Left forelimb (tissue), 1 donor: Measurements from ENCODE around the gene PODXL.

Experiments used
- DNase-seq: peaks from one replicate; pipeline ENCODE4 v3.0.0-alpha.2; 2018; ENCODE audit warnings: low spot score

Gene PODXL

DNA sequence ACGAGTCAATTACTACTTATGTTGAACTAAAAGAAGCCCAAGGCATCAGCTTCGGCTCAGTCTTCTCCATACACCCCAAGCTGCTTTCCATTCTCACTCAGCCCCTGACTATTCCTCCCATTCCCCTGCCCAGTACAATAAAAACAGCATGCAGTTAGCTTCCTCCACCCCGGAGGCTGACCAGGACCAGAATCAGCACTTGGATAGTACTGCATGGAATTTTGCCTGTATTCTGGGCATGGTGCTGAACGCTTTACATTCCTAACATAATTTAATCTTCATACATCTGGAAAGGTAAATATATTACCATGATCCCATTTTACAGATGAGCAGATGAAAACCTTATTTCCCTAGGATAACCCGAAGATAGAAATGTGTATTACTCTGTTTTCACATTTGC is 7.5 kb upstream of the PODXL start:
- DNase-seq: no peak

DNA sequence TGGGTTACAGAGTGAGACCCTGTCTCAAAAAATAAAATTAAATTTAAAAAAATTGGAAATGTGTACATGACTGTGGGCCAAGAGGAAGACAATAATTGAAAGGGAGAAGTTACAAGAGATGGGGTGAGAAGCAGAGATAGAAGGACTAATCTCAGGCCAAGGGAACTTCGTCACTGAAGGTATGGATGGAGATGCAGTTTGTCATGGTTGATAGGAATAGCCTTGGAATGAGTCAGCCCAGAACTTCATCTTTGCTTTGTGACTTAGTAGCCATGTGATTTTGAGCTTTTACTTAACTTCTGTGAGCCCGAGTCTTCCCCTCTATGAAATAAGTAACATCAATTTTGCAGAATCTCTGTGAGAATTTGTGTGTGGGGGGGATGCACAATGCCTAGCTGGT is 6.5 kb upstream of the PODXL start:
- no peak for DNase-seq

DNA sequence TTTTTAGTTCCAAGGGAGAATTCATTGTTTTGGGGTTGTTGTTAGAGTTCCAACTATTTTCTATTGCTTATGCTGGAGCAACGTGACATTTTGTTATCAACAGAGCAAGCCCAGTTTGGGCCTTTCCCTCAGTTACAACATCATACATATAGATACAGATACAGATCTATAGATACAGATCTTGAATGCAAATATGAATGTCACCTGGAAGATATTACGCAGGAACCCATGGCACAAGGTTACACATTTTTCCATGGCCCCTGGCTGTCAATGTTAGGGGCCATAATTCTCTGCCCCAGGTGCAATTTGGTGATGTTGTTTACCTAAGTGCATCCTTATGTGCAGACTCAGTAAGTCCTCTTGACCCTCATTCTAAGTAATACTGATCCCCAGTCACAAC is 3.6 kb upstream of the PODXL start:
- no peak for DNase-seq

DNA sequence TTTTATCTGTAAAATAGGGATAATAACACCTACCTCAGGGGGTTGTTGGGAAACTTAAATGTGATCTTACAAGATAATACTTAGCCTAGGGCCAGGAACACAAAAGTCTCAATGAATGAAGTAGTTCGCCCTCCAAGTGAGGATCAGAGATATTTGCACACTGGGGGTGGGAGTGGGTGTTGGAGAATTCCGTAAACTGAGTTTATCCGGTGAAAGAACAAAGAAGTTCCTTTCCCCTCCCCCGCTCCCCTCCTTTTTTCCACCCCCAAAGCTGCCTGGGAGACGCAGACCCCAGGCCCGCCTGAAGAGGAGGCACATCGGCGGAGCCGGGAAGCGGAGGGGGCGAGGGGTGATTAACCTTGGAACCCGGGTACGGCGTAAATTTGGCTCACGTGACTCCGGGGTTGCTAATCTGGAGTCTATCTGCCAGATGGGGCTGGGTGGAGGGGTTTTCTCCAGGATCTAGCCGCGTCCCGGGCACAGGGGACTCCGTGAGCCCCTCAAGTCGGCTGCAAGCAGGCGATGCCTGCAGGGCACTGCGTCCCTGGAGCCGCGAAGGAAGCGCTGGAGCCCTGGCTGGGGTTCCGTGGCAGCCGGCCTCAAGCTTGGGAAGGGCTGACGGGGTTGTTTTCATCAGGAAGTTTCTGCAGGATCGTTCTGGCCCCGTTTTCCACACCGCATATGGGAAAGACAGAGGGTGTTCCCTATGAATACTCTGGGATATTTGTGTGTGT is 1.4 kb upstream of the PODXL start:
- DNase-seq: no peak

DNA sequence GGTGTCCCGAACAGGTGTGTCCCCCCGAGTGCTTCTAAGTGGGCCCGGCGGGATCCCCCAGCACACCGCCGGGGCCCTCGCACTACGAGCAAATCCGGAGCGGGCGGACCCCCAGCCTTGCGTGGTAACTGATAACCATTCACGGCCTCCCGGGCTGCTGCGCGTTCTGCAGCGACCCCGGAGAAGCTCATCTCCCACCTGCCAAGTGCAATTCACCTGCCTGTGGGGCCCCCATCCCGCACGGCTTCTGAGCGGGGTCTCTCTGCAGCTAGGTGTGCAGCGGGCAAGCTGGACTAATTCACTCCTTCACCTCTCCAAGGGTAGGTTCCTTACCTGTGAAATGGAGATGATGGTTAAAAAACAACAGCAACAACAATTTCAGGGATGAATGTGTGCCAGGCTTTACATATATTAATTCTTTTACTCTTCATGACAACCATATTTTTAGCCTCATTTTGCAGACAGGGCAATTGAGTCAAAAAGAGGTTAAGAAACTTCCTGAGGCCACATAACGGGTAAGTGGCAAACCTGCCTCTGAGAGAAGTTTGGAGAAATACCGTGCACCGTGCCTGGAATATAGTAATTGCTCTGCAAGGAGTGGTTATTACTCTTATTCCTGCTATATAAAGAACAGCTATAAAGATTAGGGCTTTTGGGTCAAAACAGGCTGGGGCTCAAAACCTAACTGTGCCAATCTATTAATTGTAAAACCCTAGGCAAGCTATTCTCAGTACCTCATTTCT is 652 bp upstream of the PODXL start:
- no peak for DNase-seq

DNA sequence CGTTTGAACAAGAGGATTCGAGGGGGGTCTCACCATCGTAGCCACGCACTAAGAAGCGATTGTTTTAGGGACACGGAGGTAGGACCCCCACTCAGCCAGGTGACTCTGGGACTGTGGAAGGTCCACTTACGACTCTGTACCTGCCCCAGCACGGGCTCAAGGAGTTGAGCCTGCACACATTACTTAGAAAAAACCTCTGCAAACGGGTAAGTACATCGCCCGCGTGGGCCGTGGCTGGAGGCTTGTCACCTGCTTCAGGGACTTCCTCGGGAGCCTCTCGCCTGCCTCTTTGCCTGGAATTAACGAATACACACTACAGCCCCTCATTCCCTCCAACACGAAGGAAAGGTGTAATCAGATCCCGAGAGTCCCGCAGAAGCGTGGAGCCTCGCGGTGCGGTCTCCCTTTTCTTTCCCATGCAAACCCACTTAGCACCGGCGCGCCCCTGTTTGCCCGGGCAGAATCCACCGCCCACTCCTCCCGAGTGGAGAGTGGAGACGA is 826 bp downstream of the PODXL start:
- no peak for DNase-seq

DNA sequence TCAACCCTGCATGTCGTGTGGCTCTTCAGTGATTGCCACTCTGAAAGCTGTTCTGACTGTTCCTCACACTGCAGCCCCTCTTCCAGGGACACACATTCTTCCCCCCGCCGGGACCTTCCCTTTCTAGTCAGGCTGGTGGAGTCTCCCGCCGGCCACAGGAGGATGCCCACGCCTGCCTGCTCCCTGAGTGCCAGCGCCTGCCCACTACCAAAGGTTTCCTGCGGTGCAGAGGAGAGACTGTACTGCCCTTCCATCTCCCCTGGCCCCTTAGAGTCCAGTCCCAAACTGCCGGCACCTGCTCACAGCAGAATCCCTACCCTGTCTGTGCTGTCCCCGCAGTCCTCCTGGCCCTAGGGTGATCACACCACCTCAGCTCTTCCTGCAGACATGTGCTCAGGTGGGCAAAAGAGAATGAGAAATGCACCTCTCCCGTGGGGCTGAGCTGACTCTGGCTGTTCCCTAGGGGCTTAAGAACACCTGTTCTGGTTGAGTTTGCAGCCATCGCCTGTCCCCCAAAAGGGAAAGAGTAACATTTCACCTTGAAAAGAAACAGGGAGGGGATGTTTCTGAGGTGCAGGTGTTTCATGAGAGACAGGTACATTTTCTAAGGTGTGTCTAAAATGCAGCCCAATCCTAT is 1.4 kb downstream of the PODXL start:
- DNase-seq: no peak

DNA sequence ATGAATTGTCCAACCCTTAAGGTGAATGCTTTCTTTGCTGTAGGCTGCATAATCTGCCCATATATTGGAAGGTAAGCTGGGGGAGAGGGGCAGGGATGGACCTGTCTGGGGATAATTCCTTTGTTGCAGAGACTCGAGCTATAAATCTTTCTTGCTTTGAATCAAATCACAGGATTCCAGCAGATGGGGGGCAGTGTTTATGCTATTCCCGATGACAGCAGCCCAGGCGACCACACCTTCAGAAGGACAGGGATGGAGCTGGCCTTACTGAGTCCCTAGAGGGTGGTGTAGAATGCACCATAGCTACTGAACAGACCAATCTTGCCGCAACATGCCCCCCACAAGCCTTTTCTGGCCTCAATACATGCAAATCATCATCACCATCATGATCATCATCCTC is 2.5 kb downstream of the PODXL start:
- DNase-seq: no peak

DNA sequence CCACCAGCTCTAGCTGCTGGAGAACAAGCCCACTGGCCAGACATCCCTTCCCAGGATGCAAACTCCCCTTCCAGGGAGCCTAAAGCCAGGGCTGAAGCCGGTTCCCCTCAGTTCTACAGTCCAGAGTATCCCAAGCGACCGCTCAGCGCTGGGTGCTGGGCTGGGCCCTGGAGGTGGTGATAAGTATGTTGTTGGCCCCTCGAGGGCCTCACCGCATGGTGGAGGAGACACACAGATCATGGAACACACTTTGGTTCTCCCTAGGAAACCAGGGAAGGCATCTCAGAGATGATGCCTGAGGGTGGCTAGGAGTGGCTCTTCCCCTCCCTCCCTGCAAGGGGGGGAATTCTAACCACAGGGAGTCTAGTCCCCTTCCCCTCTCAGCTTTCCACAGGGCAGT is 4.4 kb downstream of the PODXL start:
- DNase-seq: no peak

DNA sequence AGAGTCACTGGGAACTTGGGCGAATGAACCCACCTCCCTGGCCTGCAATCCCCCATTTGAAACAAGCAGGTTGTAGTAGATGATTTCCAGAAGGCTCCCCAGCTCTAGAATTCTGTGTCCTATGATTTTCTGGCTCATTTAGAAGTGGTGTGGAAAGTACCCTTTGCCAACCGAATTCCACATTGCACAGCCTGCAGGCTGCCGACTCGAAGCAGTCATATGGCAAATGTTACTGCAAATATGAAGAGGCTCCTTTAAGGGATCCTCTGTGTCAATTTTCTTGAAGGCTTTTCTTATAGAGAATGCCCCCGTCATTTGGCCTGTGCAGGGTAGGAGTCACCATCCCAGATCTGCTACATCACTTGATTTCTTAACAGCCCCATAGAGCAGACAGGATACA is 5.6 kb downstream of the PODXL start:
- no peak for DNase-seq

DNA sequence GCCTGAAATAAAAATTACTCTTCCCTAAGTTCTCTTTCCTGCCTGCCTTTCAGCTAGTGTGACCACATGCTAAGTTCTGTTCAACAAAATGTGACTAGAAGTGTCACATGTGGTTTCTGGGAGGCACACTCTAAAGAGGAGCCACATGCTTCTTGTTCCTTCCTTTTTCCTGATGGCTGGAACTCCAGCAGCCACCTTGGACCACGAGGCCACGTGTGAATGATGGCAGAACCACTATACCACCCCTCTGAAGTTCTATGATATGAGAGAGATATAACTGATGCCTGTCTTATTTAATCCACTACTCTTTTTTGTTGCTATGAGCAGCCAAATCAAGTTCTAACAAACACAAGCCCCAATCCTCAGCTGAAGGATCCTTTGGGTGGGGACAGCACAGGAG is 8.1 kb downstream of the PODXL start:
- no peak for DNase-seq

DNA sequence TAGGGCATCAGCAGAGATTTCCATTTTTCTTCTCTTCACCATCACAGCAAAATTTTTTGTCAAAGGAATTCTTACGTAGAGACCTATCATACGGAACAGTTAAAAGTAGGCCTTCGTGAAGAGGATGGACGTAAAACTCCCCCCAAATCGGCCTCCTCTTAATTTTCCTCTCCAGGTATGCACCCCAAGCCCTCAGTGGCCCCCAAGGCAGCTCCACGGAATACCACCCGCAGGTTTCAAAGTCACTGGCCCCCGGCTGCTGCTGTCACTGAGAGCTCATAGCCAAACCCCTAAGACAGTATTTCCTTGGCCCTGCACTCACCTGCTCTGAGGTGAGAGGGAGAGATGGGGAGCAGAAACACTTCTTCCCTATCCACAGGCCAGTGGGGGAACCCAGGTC is 8.8 kb downstream of the PODXL start:
- DNase-seq: no peak

DNA sequence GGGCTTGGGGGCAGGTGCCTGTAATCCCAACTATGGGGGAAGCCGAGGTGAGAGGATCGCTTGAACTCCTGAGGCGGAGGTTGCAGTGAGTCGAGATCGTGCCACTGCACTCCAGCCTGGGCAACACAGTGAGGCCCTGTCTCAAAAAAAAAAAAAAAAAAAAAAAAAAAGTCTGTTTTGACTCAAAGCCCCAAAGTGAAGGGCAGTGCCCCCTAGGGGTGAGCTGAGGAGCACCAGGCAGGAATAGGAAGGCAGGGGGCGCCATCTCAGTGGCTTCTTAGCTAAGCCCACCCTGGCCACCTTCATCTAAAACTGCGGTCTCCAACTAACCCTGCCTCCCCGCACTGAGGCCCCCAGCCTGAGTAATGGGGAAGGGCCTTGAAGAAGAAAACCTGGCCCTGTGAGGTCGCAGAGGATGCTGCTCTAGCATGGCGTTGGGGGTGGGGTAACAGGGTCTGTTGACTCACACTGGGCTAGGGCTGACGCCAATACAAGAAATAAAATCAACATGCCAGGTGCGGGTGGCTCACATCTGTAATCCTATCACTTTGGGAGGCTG is 9.8 kb downstream of the PODXL start:
- DNase-seq: no peak

DNA sequence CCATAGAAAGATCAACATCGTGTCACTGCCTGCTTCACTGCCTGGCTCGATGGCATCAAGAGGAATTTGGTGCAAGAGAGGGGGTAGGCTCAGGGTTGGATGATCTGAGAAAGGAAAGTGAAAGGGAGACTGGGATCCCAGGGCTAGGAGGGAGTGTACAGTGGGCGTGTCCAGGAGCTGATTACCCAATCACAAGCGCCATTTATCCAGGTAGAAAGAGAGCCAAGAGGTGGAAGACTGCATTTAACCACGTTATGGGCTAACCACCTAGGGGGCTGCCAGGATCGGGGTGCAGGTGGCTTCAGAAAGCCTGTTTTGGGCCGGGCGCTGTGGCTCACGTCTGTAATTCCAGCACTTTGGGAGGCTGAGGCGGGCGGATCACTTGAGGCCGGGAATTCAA is 10.3 kb downstream of the PODXL start:
- DNase-seq: no peak

DNA sequence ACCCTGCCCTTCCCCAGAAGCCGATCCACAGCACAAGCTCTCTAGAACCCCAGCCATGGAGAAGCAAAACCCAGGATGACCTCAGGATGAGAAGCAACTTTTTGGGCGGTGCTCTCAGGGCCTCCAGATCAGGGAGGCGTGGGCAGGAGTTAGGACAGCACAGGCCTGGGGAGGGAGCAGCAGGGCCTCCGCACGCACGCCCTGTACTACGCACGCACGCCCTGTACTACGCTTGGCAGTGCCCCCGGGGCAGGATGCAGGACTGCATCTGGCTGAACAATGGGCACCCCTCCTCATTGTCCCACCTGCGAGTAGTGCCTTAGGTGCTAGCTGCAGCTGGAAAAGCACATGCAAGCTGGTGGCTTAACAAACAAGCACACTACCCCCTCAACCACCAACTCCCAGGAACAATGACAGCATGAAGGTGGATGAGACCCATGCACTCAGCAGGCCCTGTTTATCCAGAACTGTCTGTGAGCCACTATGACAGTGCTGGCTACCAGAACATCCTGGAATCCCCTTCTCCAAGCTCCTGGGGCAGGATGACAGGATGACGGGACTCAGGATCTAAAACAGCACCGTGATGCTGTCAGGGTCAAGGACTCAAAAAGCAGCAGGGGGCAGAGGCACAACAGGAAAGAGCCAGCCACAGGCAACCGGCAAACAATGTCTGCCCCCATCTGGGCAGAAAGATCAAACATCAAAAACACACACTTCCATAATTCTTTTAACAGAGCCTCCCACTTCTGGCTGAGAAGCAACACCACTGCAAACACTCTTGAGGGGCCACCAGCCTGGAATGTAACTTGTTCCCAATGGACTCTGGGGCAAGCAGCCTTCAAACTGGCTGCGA is 11.8 kb downstream of the PODXL start:
- no peak for DNase-seq

DNA sequence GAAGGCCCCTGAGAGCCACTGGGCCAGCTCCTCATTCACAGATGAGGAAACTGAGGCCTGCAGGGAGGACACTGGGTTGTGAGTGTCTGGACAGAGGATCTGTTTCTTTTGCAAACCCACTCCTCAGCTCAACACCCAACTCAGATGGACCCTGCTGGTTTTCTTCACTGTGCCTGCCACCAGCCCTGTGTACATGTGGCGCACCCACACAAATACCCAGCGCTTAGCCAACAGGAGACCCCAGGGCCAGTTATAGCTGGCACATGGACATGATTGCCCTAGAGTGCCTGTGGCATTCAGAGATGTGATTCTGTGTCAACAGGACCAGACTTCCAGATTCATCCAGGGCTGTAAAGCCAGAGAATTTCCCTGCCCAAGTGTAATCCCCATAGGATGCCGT is 12.4 kb downstream of the PODXL start:
- DNase-seq: no peak

DNA sequence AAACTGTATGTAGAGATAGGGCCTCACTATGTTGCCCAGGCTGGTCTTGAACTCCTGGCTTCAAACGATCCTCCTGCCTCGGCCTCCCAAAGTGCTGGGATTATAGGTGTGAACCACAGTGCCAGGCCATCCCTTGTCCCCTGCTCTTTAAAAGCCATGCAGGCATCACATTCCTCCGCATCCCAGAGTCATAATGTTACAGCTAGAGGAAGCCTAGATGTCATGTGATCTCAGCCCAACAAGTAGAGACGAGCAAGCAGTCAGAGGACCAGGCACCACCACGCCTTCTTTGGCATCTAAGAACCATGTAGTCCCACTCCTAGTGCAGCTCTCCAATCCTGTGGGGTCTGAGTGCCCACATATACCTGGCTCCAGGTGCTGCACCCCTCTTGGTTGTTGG is 13.1 kb downstream of the PODXL start:
- DNase-seq: no peak

DNA sequence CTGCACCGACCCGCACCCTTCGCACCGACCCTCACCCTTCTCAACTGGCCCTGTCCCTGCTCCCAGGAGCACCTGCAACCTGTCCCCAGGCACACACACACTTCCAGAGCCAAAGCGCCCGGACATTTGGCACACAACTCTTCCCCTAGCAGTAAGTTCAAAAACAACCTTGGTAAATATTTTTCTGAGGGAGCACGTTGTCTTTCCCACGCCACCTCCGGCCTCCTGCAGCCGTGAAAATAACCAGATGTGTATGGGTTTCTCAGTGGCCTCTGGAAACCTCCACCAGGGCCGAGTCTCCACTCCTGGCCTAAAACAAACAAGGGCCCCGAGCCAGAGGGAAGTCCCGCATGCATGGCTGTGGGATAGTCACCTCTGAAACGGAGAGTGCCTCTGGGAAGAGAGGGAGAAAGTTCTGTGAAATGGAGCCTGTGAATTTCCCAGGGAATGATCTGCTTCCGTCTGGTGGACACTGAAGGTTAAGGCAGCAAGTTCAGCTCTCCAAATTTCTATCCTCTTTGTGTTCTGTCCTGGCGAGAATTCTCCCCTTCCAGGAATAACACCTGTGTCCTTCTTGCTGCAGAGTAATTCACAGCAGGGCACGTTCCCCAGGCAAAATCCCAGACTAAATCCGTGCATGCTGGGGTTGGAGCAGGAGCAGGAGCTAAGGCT is 15.8 kb downstream of the PODXL start:
- no peak for DNase-seq

DNA sequence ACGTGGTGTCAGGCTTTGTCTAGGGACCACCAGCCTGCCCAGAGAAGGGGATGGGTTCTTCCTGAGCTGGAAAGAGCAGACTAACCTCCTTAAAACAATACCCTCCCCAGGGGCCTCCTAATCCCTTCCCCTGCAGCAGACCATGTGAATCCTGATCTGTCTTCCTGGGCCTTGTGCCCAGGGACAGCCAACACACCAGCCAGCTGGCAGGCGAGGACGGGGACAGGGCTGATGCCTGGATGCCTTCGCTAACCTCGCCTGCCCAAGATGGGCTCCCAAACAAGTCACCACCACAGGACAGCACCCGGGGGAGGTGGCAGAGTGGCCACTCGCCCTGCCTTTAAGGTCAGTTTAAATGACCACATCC is 17.6 kb downstream of the PODXL start:
- DNase-seq: no peak

DNA sequence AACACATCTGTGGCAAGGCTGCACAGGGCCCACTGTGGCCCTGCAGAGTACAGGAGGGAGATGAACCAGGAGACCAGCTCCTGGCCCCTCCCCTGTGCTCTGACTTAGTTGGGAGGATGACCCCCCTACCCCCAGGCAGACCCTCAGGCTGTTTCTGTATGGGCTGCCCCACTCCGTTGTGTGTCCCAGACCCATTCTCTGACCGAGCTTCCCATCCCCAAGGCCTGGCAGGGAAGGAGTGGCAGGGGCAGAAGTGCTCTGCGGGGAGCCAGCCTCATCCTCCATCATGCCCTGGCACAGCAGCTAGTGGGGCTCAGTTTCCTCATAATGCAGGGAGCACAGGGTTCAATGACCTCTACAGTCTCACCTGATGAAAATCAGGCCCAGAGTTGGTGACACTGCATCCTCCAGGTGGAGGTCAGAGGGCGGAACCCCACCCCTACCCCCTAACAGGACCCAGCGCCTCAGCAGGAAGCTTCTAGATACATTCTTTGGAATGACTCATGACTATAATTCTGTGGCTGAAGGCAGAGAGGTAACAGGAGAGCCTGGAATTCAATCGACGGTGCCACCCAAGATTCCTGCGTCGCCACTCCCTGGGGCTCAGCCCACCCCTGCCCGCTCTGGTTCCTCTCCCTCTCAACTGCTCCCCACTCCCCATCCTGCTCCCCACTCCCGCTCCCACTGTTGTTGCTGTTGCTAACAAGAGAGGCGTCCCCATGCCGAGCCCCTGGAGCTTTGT is 18.2 kb downstream of the PODXL start:
- no peak for DNase-seq

DNA sequence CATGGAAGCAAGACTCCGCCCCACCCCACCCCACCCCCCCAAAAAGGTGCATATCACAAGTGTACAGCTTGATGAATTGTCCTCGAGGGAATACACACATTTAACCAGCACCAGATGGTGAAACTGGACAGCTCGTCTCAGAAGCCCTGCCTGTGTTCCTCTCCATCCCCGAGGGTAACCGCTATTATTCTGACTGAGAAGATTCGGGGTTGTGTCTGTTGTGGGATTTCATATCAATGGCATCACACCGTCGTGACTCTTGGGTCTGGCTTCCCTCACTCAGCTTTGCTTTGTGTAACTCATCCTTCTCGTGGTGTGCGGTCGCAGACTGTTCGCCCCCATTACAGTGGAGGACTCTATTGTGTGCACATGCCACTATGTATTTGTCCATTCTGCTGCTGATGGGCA is 18.9 kb downstream of the PODXL start:
- no peak for DNase-seq
